Loucy (cell line): ENCODE data around the gene FMR1.

Source experiments
- H2AFZ ChIP-seq: fragments of 200-600 bp; sonication (generic); 2 replicates; pipeline ENCODE4 v1.6.0; 2016; ENCODE audit warnings: antibody characterized with exemption, mild to moderate bottlenecking, low read length, moderate library complexity
- H3F3A ChIP-seq: fragments of 200-600 bp; 2 replicates; pipeline ENCODE4 v1.6.0; 2016; ENCODE audit warnings: antibody characterized with exemption, low read depth, mild to moderate bottlenecking
- H3K27me3 ChIP-seq: fragments of 200-600 bp; sonication (generic); 2 replicates; pipeline ENCODE4 v1.6.1; 2014; ENCODE audit warnings: low read length, mild to moderate bottlenecking; ENCODE audit not compliant: insufficient read depth, poor library complexity, severe bottlenecking
- H3K36me3 ChIP-seq: fragments of 200-600 bp; sonication (generic); 2 replicates; pipeline ENCODE4 v1.6.1; 2016; ENCODE audit warnings: low read length; ENCODE audit not compliant: insufficient read depth
- H3K4me1 ChIP-seq: fragments of 200-600 bp; sonication (generic); 2 replicates; pipeline ENCODE4 v1.5.1; 2014; ENCODE audit warnings: low read length, mild to moderate bottlenecking; ENCODE audit not compliant: insufficient read depth, poor library complexity, severe bottlenecking
- H3K4me2 ChIP-seq: fragments of 200-600 bp; sonication (generic); 2 replicates; pipeline ENCODE4 v1.6.0; 2014; ENCODE audit warnings: antibody characterized with exemption, low read length, low read depth, mild to moderate bottlenecking; ENCODE audit not compliant: poor library complexity, severe bottlenecking
- H3K4me3 ChIP-seq: fragments of 200-600 bp; sonication (generic); 2 replicates; pipeline ENCODE4 v1.5.1; 2014; ENCODE audit warnings: low read length, mild to moderate bottlenecking, mixed read lengths; ENCODE audit not compliant: poor library complexity, severe bottlenecking
- H3K79me2 ChIP-seq: fragments of 200-600 bp; sonication (generic); 2 replicates; pipeline ENCODE4 v1.6.1; 2014; ENCODE audit warnings: low read length; ENCODE audit not compliant: insufficient read depth
- H3K9ac ChIP-seq: fragments of 200-600 bp; sonication (generic); 2 replicates; pipeline ENCODE4 v1.6.0; 2014; ENCODE audit warnings: mild to moderate bottlenecking, low read depth, low read length, moderate library complexity; ENCODE audit not compliant: poor library complexity, severe bottlenecking
- H3K9me2 ChIP-seq: fragments of 200-600 bp; sonication (generic); replicated peaks from 2 replicates; pipeline ENCODE4 v1.6.1; 2016; ENCODE audit warnings: low read depth, low read length, mixed read lengths
- H3K9me3 ChIP-seq: fragments of 200-600 bp; sonication (generic); 2 replicates; pipeline ENCODE4 v1.6.1; 2014; ENCODE audit warnings: mild to moderate bottlenecking, antibody characterized with exemption, low read length, low read depth; ENCODE audit not compliant: insufficient read depth
- H4K20me1 ChIP-seq: fragments of 200-600 bp; sonication (generic); 2 replicates; pipeline ENCODE4 v1.6.0; 2014; ENCODE audit warnings: antibody characterized with exemption, low read length, mild to moderate bottlenecking; ENCODE audit not compliant: insufficient read depth, poor library complexity, severe bottlenecking
- EZH2phosphoT487 ChIP-seq: fragments of 200-600 bp; IDR thresholded peaks from 2 replicates; pipeline ENCODE4 v1.6.1; 2018; ENCODE audit warnings: antibody characterized with exemption, mild to moderate bottlenecking, moderate library complexity, borderline replicate concordance
- TF ChIP-seq, protein P1 (sequence below): fragments of 200-600 bp; sonication (generic); conservative IDR thresholded peaks from 2 replicates; pipeline ENCODE4 v1.5.1; 2014; ENCODE audit warnings: mild to moderate bottlenecking, antibody characterized with exemption, low read length

FMR1 gene

DNA sequence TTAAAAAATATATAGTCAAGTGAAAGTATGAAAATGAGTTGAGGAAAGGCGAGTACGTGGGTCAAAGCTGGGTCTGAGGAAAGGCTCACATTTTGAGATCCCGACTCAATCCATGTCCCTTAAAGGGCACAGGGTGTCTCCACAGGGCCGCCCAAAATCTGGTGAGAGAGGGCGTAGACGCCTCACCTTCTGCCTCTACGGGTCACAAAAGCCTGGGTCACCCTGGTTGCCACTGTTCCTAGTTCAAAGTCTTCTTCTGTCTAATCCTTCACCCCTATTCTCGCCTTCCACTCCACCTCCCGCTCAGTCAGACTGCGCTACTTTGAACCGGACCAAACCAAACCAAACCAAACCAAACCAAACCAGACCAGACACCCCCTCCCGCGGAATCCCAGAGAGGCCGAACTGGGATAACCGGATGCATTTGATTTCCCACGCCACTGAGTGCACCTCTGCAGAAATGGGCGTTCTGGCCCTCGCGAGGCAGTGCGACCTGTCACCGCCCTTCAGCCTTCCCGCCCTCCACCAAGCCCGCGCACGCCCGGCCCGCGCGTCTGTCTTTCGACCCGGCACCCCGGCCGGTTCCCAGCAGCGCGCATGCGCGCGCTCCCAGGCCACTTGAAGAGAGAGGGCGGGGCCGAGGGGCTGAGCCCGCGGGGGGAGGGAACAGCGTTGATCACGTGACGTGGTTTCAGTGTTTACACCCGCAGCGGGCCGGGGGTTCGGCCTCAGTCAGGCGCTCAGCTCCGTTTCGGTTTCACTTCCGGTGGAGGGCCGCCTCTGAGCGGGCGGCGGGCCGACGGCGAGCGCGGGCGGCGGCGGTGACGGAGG lies at the start of gene FMR1:
FMR1 (plus strand) TSS at position 728 of the 831 bp plus-strand sequence. CDS start 261 bp downstream, outside the sequence.
- Histone ChIP-seq H3K4me2 (peak within 1 kb of the TSS; percentile 88), H3K9ac (peak within 1 kb of the TSS; percentile 86), H4K20me1 (peaks cover 27% of the 10 kb centered on the region), H3K4me1 (peaks cover 20% of the 10 kb centered on the region), H2AFZ (peak within 1 kb of the TSS; percentile 91), H3K79me2 (peaks cover 43% of the 10 kb centered on the region), H3K9me3 (no peaks in the 10 kb centered on the region), H3K9me2 (no peaks in the 10 kb centered on the region), H3F3A (no peaks in the 10 kb centered on the region), H3K27me3 (no peaks in the 10 kb centered on the region), H3K36me3 (no peaks in the 10 kb centered on the region), H3K4me3 (peak within 1 kb of the TSS; percentile 89)
- TF ChIP-seq EZH2phosphoT487, result no peak
- TF ChIP-seq, protein P1, sequence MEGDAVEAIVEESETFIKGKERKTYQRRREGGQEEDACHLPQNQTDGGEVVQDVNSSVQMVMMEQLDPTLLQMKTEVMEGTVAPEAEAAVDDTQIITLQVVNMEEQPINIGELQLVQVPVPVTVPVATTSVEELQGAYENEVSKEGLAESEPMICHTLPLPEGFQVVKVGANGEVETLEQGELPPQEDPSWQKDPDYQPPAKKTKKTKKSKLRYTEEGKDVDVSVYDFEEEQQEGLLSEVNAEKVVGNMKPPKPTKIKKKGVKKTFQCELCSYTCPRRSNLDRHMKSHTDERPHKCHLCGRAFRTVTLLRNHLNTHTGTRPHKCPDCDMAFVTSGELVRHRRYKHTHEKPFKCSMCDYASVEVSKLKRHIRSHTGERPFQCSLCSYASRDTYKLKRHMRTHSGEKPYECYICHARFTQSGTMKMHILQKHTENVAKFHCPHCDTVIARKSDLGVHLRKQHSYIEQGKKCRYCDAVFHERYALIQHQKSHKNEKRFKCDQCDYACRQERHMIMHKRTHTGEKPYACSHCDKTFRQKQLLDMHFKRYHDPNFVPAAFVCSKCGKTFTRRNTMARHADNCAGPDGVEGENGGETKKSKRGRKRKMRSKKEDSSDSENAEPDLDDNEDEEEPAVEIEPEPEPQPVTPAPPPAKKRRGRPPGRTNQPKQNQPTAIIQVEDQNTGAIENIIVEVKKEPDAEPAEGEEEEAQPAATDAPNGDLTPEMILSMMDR, result no peak

DNA sequence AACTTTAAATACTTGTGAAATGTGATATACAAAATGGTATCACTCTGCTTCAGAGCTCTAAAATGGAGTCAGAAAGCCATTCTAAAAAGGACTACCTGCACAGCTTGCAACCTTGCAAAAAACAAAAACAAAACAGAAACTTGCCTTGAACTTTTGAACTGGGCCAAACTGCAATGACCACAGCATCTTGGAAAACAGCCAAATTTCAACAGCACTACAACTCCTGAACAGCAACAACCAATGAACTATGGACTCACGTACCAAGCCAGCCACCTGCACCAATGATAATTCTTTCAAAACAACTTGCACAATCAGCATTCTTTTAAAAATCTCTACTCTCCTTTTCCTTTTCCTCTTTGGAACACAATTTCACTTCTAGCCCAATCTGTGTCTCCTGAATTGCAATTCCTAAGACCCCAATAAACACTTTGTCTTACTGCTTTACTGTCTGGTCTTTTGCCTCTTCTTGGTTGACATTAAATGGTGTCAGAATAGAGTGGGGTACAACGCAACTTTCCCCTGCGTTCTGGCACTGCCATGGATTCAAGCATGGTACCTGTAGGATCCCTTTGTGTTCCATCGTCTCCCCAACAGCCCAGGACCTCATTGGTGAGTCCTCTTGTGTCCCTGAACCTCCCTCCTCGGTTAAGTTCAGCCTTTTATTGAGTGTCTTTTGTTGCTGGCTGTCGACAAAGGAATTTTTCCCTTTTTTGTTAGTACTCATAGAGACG lies 35.7 kb upstream of the FMR1 start:
- no peaks in the 10 kb centered on the region for H3K79me2 ChIP-seq
- H3K36me3 ChIP-seq, result no peaks in the 10 kb centered on the region
- H3K27me3 ChIP-seq, result no peaks in the 10 kb centered on the region
- H3K9me2 ChIP-seq, result no peaks in the 10 kb centered on the region
- H3K4me3 ChIP-seq, result no peak overlapping the region
- no peaks in the 10 kb centered on the region for H3K4me1 ChIP-seq
- TF ChIP-seq, protein P1, result no peak
- TF ChIP-seq EZH2phosphoT487, result no peak
- H3F3A ChIP-seq, result no peaks in the 10 kb centered on the region
- no peak overlapping the region for H2AFZ ChIP-seq
- no peak overlapping the region for H3K9ac ChIP-seq
- no peaks in the 10 kb centered on the region for H4K20me1 ChIP-seq
- H3K9me3 ChIP-seq, result no peaks in the 10 kb centered on the region
- H3K4me2 ChIP-seq, result no peak overlapping the region

DNA sequence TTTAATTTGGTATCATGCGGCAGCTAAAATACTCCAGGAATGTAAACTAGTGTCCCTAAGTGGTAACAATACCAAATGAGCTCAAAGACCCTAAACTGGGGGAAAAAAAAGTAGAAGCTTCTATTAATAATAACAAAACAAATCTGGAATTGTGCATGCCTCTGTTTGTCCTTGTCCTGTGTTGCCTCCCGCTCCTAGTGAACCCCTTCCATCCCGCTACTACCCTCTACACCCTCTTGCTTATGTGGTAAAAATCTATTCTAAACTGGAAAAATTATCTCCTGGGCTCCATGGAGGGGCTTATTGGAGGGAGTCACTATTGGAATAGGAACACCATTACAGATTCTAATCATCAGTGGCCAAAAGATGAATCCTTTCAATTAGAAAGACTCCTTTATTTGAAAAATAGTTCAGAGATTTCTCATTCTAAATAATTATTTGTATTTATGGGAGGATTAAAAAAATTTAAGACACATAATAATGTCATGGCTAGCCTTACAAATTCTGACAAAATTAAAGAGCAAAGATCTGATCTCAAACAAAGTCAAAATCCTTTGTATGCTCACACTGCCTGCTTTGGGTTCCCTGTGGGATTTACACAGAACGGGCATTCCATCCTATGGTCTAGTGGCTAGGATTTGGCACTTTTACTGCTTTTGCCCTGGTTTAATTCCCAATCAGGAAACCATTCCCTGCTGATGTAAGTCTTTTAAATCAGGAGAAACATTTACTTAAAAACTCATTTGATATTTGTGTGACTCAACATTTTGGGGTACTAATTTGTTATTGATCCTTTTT lies 34.7 kb upstream of the FMR1 start:
- H3K4me2 ChIP-seq, result no peak overlapping the region
- no peaks in the 10 kb centered on the region for H3K36me3 ChIP-seq
- no peaks in the 10 kb centered on the region for H3K27me3 ChIP-seq
- H3K9ac ChIP-seq, result no peak overlapping the region
- no peaks in the 10 kb centered on the region for H3F3A ChIP-seq
- no peaks in the 10 kb centered on the region for H3K4me1 ChIP-seq
- no peaks in the 10 kb centered on the region for H4K20me1 ChIP-seq
- no peaks in the 10 kb centered on the region for H3K79me2 ChIP-seq
- H3K9me2 ChIP-seq, result no peaks in the 10 kb centered on the region
- no peak overlapping the region for H2AFZ ChIP-seq
- TF ChIP-seq, protein P1, result no peak
- no peak for TF ChIP-seq EZH2phosphoT487
- no peak overlapping the region for H3K4me3 ChIP-seq
- H3K9me3 ChIP-seq, result no peaks in the 10 kb centered on the region
